NCI-H1092 (cell line): ENCODE data around the gene NKX6-2.
"Not testable (repeated sequence)": the region's sequence is repeated elsewhere in the genome, so short reads cannot be mapped to it uniquely, and the experiment has no call there.

Source experiments
- DNase-seq: peaks from one replicate; lab custom pipeline; 2025; lab: John Stamatoyannopoulos, UW

NKX6-2 gene

DNA sequence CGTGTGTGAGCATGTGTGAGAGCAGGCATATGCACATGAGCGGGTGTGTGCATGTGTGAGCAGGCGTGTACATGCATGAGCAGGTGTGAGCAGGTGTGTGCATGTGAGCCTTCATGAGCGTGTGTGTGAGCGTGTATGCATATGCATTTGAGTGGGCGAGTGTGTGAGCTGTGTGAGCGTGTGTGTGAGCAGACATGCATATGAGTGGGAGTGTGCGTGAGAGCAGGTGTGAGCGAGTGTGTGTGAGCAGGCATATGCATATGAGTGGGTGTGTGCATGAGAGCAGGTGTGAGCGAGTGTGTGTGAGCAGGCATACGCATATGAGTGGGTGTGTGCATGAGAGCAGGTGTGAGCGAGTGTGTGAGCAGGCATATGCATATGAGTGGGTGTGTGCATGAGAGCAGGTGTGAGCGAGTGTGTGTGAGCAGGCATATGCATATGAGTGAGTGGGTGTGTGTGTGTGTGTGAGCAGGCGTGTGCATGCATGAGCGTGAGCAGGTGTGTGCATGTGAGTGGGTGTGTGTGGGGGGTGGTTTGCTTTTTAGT, 30.7 kb downstream of the NKX6-2 start:
- no peak for DNase-seq

DNA sequence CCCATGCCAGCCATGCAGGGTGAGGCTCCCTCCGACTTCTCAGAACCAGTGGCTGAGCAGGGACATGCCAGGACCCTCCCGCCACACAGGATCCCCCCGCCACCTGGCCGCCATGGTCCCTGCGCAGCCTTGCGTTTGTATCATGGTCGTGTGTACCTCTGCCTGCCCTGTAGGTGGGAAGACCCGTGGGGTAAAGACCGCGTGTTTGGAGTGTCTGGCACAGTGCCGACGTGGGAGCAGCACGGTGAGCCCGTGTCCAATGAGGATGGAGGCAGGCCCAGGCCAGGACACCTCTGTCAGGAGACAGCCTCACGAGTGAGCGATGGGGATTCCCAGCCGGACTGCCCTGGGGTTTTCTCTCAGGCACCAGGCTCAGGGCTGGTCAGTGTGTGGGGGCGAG, 31.9 kb downstream of the NKX6-2 start:
- no peak for DNase-seq

DNA sequence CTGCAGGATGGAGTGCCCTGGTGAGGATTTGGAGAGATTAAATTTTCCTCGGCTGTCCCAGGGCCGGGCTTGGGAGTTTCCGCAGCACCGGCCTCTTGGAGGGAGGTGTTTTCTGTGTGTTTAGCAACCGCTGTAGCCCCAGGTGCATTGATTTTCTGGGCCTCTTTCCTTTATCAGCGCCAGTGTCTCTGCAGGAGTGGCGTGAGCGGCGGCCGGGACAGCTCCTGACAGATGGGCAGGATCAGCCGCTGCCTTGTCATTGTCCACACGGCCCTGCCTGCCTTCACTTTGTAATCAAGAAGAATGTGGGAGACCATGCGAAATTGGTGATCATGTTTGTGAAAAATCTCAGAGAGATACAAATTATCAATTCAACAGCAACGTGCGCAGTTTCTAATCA, 32.4 kb downstream of the NKX6-2 start:
- DNase-seq: no peak

DNA sequence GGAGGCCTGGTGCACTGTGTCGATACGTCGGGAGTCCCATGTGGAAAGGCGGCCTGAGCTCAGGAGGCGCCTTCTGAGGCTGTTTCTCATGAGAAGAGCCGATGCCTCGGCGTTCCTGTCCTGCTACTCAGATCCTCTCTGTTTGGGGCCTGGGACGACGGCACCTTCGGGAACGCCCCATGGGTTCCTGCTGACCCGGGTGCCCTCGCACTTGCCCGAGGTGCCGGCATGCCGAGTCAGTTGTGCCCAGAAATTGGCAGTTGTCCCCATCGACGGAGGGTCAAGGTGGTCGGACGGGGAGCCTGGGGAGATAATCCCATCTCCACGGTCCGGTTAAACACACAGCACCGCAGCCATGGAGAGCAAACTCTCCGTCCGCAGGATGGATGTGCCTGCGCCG, 33.0 kb downstream of the NKX6-2 start:
- no peak for DNase-seq

DNA sequence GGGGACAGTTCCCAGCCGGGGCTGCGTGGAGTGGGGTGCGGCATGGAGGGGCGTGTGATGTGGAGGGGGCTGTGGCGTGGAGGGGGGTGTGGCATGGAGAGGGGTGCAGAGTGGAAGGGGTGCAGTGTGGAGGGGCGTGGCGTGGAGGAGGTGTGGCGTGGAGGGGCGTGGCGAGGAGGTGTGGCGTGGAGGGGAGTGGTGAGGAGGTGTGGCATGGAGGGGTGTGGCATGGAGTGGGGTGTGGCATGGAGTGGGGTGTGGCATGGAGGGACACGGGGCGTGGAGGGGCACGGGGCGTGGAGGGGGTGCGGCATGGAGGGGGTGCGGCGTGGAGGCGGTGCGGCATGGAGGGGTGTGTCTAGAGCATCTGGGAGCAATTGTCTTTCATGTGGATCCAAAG, 33.6 kb downstream of the NKX6-2 start:
- DNase-seq: no peak

- DNase-seq: no peak
These were observed 35.0 kb downstream of the NKX6-2 start for GRCh38 chr10:132750936-132751335.

GRCh38 chr10:132749371-132749795, 36.6 kb downstream of the NKX6-2 start:
- DNase-seq: no peak

DNA sequence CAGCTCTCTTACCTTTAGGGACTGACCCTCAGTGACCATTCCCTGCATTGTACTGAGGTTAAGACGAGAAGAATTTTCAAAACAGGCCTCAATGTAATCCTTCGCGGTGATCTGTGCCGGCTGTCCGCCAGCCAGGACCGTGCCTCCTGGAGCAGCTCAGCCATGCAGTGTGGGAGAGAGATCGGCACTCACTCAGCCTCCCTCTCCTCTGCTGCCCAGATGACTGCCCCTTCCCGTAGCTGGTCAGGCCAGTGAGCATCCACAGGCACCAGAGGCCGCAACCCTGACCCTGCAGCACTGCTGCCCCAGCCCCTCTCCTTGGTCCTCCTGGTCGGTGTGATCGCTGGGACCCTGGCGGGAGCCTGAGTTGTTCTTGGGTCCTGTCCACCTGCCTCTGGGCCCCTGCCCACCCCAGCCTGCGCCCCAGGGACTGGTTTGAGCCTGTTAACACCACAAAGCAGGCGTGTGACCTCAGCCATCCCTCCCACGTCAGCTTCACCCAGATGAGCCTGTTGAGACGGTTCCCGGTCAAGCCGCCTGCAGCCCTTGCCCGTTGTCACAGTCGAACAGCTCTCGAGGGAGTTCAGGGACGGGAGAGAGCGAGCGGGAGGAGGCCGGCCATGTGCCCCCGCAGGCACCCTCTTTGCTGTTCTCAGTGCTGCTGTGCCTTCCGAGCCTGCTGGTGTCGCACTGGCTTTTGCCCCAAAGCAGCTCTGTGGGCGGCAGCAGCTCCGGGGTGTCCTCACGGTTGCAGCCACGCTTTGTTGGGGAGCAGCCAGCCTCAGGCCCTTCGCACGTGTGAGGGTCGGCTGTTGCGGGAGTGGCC, 37.2 kb downstream of the NKX6-2 start:
- no peak for DNase-seq

DNA sequence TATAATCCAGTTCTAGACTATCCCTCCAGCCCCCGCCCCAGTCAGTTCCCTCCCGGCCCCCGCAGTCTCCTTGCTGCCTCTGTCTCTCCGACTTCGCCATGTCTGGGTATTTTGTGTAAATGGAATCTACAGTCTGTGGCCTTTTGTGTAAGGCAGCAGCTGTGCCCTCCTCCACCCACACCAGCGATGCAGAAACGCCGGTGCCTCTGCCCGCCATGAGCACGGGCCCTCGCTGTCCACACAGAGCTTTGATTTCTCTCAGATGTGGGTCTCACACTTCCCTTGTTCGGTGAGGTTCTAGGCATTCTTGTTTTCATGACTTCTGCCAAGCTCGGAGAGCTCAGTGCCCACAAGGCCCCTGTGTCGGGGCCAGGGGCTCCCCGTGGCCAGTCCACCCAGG, 37.8 kb downstream of the NKX6-2 start:
- DNase-seq: no peak

DNA sequence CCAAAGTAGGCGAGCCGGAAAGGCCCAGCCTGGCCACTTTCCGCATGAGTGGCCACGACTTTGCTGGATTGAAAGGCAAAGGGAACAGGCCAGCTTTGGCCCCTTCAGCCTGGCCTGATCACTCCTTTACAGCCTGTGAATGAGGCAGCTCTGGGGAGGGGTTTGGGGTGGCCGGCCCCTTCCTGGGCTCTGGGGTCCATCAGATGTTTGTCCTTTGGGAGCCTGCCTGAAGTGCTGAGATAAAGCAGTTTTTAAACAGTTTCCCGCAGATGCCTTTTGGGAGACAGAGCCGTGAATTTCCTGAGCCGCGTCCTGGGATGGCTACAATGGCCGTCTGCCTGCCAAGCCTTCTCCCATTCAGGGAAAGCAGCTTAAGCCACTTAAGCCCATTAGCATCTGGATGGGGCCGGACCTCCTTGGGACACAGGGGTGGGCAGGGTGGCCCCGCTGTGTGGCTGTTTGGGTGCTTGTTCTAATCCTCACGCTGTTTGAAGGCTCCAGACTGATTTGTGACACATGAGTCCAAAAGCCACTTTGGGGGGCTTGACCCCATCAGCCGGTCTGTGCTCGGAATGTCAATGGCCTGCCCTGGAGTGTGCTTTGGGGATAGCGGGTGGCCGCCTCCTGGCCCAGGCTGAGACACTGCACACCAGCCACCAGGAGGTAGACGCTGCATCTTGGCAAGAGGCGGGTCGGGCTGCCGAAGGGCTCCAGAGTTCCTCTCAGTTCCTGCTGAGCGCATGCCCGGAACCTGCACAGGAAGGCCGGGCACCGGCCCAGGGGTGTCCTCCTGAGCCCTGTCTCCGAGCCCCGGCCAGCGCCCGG, 38.9 kb downstream of the NKX6-2 start:
- DNase-seq: no peak

DNA sequence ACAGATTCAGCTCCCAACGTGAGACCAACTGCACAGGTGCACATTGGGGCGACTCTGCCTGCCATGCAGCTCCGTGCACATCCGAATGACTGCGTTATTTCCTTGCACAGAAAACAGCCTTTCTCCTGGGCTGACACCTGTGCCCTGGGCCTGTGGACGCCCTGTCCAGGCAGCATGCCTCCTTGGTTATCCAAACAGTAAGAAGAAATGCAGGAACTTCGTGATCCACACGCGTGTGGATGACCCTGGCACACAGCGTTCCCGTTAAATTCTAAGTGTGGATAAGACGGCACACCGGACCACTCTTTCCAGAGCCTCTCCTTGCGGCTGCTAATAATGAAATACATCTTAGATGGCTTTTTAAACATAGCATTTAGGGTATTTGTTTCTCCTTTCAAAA, 39.6 kb downstream of the NKX6-2 start:
- no peak for DNase-seq

DNA sequence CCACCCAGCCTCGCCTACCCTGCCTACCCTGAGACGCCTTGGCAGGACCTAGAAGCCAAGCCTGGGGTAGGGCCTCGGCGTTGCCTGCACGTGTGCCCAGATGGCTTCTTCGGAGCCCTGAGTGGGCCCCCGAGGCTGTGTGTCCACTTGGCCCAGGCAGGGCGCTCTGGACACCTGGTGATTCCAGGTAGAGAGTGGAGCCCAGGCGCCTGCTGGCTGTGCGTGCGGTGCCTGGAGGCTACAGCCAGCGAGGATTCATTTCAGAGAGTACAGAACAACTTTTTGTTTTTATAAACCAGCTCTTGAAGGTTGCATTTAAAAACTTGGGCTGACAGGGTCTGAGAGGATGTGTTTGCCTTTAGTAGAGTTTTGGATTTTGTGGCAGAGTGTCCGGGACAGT, 40.0 kb downstream of the NKX6-2 start:
- DNase-seq: no peak

- DNase-seq: no peak
These were observed 40.4 kb downstream of the NKX6-2 start for GRCh38 chr10:132745511-132745910.

DNA sequence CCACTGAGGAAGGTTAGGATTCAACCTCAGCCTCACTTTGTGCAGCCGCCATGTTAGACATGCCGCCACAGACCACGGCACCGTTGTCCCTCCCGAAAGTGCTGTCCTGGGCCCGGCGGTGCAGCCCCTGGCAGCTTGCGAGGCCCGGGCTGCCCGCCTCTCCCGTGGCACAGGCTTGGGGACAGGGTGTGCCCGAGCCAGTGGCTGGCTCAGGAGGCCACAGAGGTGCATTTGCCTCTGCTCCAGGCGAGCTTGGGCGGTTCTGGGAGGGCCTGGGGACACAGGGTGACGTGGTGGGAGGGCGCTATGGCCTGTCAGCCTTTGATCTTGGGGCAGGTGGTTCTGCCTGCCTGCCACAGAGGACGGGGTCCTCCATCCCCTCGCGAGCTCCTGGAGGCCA, 41.1 kb downstream of the NKX6-2 start:
- DNase-seq: no peak

DNA sequence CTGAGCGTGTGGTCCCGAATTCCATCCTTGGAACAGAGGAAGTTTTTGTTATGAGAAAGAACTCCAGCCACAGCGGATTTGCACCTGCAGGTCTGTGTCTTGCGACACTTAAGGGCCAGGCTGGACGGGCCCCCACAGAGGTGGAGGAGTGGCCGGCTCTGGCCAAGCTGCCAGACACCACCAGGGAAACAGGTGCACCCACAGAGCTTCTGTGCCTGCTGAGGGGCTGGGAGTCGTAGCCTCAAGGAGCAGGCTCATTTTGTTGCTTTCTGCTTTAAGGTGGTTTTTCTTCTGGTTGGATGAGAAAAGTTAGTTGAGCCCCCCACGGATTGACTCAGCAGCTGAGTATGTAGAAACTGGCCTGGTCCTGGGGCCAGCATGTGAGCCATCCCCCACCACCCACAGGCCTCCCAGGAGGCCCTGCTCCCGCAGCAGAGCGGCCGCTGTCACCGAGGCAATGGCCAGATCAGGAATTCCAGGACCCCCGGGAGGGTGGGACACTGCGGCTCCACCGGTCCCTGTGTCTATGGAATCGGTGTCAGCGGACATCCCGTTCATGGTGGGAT, 41.9 kb downstream of the NKX6-2 start:
- no peak for DNase-seq

GRCh38 chr10:132743196-132743924, 42.6 kb downstream of the NKX6-2 start:
- DNase-seq: not testable (repeated sequence)

GRCh38 chr10:132742837-132743194, 43.1 kb downstream of the NKX6-2 start:
- DNase-seq: no peak

- no peak for DNase-seq
These were observed 43.6 kb downstream of the NKX6-2 start for GRCh38 chr10:132742167-132742836.

DNA sequence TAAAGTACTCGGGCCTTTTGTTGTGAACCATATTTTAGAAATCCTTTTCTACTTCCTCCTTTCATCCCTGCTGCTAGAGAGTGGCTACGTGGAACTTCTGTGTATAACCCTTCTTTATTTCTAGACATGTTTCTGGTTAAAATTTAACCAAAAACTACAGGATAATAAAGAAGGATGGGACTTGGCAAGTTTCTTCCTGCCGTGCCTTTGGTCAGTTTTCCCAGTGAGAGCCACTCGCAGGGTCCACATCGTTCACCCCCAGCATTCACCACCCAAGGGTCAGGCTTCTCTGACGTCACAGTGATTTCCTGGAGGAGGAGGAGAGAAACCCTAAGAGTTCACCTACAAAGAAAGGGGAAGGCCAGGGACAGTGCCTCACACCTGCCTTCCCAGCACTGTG, 45.4 kb downstream of the NKX6-2 start:
- no peak for DNase-seq

DNA sequence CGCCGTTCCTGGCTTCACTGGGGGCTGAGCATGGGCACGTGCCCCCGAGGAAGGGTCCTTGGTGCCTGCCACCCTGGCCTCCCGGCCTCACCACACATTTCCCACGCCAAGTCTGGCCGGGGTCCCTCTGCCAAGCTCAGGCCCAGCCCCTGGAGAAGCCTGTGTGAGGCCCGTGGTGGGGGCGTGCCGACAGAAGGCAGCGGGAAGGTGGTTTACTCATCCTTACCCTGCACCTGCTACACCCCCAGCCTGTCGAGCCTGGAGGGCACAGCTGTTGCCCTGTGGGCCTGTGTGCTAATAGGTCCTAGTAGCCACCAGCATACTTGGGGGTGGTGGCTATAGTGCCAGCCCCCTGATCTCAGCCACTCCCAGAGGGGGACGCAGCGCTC, 46.7 kb downstream of the NKX6-2 start:
- DNase-seq: no peak

DNA sequence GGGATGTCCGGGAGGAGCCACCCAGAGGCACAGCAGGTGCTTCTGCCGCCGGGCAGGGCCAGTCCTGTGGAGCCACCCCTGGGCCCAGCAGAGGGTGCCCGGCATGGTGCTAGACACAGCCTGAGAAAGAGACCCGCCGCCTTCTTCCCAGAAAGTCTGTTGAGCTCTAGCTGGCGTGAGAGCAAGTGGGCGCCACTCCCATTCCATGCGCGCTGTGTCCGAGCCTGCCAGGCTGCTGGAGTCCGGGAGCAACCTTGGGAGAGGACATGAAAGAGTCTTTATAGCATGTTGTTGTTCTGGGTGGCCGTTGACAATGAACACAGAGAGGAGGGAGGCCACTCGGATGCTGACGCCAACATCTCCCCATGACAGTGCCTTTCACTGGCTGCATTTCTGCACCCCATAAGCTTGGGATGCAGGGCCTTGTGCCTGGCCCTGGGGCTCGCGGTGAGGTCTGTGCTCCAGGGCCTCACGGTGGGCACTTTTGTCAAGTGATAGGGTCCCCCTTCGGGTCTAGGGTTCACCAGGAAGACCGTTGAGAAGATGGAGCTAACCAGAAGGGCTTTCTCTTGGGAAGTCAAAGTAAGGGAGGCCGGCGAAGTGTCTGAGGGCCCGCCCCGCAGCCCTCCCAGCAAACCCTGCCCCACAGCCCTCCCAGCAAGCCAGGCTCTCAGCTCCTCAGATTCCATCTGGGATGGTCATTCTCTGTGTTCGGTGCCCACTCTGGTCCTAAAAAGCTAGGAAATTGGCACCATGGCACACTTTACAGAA, 47.3 kb downstream of the NKX6-2 start:
- no peak for DNase-seq
